SK-N-SH (cell line): ENCODE measurements around the gene PLK2.

Experiments
- CTCF ChIP-seq: fragments of 200-600 bp; sonication (generic); IDR thresholded peaks from 2 replicates; pipeline ENCODE4 v1.6.1; 2017; ENCODE audit warnings: antibody characterized with exemption, mild to moderate bottlenecking, moderate library complexity
- EP300 ChIP-seq, 2 experiments: IDR thresholded peaks; 2 replicates each; pipeline versions ENCODE4 v1.4.0 to v1.6.1; 2012; ENCODE audit warnings: borderline replicate concordance in 1 of 2, low read depth in 1 of 2, low read length in 1 of 2
- JUND ChIP-seq: IDR thresholded peaks from 2 replicates; pipeline ENCODE4 v1.4.0; 2012
- MAX ChIP-seq: IDR thresholded peaks from 2 replicates; pipeline ENCODE4 v1.4.0; 2012; ENCODE audit warnings: low read depth
- NRF1 ChIP-seq: IDR thresholded peaks from 2 replicates; pipeline ENCODE4 v1.6.1; 2012; ENCODE audit warnings: low read depth, mild to moderate bottlenecking, low read length
- RAD21 ChIP-seq: IDR thresholded peaks from 2 replicates; pipeline ENCODE4 v1.6.1; 2012; ENCODE audit warnings: mild to moderate bottlenecking, low read length
- REST ChIP-seq: IDR thresholded peaks from 2 replicates; pipeline ENCODE4 v1.6.1; 2012; ENCODE audit warnings: mild to moderate bottlenecking, low read depth, low read length, moderate library complexity
- RXRA ChIP-seq: IDR thresholded peaks from 2 replicates; pipeline ENCODE4 v1.4.0; 2012; ENCODE audit warnings: low read depth, mild to moderate bottlenecking, borderline replicate concordance
- SMC3 ChIP-seq: IDR thresholded peaks from 2 replicates; pipeline ENCODE4 v1.6.1; 2012; ENCODE audit warnings: low read depth, low read length, improper control_type of control experiment
- TCF12 ChIP-seq: IDR thresholded peaks from 2 replicates; pipeline ENCODE4 v1.4.0; 2012
- USF2 ChIP-seq: fragments of 150-350 bp; IDR thresholded peaks from 2 replicates; pipeline ENCODE4 v1.6.1; 2017; ENCODE audit warnings: antibody characterized with exemption, low read length, low read depth, borderline replicate concordance
- YY1 ChIP-seq: IDR thresholded peaks from 2 replicates; pipeline ENCODE4 v1.4.0; 2012; ENCODE audit warnings: low read depth, mild to moderate bottlenecking

GRCh38 chr5:58484505-58484904, 24.6 kb upstream of the PLK2 start:
- no peak for TF ChIP-seq MAX
- TF ChIP-seq JUND = no peak
- TF ChIP-seq EP300 (IDR thresholded peaks at IDR 0.05; ENCODE audit: borderline replicate concordance in 1 of 2, low read depth in 1 of 2, low read length in 1 of 2) = no peak
- no peak for TF ChIP-seq SMC3
- TF ChIP-seq RAD21 = no peak
- TF ChIP-seq CTCF = no peak
- no peak for TF ChIP-seq NRF1
- TF ChIP-seq TCF12 = no peak
- TF ChIP-seq REST = no peak
- TF ChIP-seq RXRA = no peak
- TF ChIP-seq USF2 = no peak
- TF ChIP-seq YY1 = no peak
